Esophagus muscularis mucosa (tissue), 4 donors: ENCODE data around the gene CDH4. TPM values are rescaled to one million over a fixed set of nuclear protein-coding genes. Genes with fewer than 3 reads are reported as not detected.

Experiments
- DNase-seq: peaks from one replicate; pipeline ENCODE4 v3.0.0-alpha.2; 2017; ENCODE audit errors: extremely low spot score
- H3K27ac ChIP-seq, 4 donors: fragments of 200-600 bp; sonication (generic); replicated peaks in 1 of 4; 1 replicate in 3 of 4; 2 replicates in 1 of 4; pipeline ENCODE4 v1.5.1; 2016 to 2019; ENCODE audit warnings: mild to moderate bottlenecking in 1 of 4
- H3K27me3 ChIP-seq, 4 donors: fragments of 200-600 bp; sonication (generic); one replicate each; pipeline versions ENCODE4 v1.5.1 to v1.6.0; 2016 to 2019
- H3K36me3 ChIP-seq, 4 donors: fragments of 200-600 bp; sonication (generic); one replicate each; pipeline ENCODE4 v1.5.1; 2016 to 2019
- H3K4me1 ChIP-seq, 4 donors: fragments of 200-600 bp; sonication (generic); one replicate each; pipeline ENCODE4 v1.5.1; 2016 to 2019
- H3K4me3 ChIP-seq, 4 donors: fragments of 200-600 bp; sonication (generic); 1 replicate in 2 of 4; 2 replicates in 2 of 4; pipeline ENCODE4 v1.5.1; 2016 to 2019; ENCODE audit warnings: mild to moderate bottlenecking in 4 of 4, moderate library complexity in 1 of 4
- H3K9me3 ChIP-seq, 4 donors: fragments of 200-600 bp; sonication (generic); 1 replicate in 3 of 4; 2 replicates in 1 of 4; pipeline ENCODE4 v1.5.1; 2016 to 2019
- EP300 ChIP-seq: sonication (generic); formaldehyde crosslinking; IDR thresholded peaks from one replicate; pipeline ENCODE4 v1.6.1; 2017; ENCODE audit warnings: antibody characterized with exemption
- POLR2A ChIP-seq: fragments of 450-650 bp; IDR thresholded peaks from one replicate; pipeline ENCODE4 v1.6.1; 2017; ENCODE audit warnings: antibody characterized with exemption, moderate library complexity, mild to moderate bottlenecking, low read depth
- POLR2AphosphoS5 ChIP-seq, 2 donors: sonication (generic); formaldehyde crosslinking; IDR thresholded peaks; one replicate each; pipeline ENCODE4 v1.6.1; 2017; ENCODE audit warnings: antibody characterized with exemption in 2 of 2
- WGBS: methylation state at CpG from one replicate; pipeline ENCODE4 v1.1.5; 2018; 5-methylcytosine and 5-hydroxymethylcytosine counted together
- intact Hi-C: fragments of 100-400 bp; cut with DNase I; formaldehyde crosslinking; loops from one replicate; pipeline ENCODE4 v1.15.1; 2023
- total RNA-seq, 4 donors: library from RNA; depleted of rRNA; stranded (reverse); fragments of >200 nt; gene quantifications; one replicate each; pipeline versions ENCODE4 v1.1.0 to v1.2.1, GENCODE V29; 2016
- TF ChIP-seq, protein P1 (sequence below), 3 experiments: fragments of 200-600 bp in 2 of 3; fragments of 450-650 bp in 1 of 3; sonication (generic) in 2 of 3; IDR thresholded peaks; one replicate each; pipeline ENCODE4 v1.5.1; 2017 to 2019; ENCODE audit warnings: antibody characterized with exemption in 3 of 3, mild to moderate bottlenecking in 2 of 3, moderate library complexity in 1 of 3

The CDH4 gene
- total RNA-seq, 4 donors from 2014 or later, result 0.42 to 1.3 (median 0.48) TPM

- H3K4me1 ChIP-seq, result no peaks in the 10 kb centered on the region
- 95% methylated on average over 1 of the region's 1 CpG for WGBS
- H3K27me3 ChIP-seq, result peaks cover 0 to 41% (median 0%) of the 10 kb centered on the region in 4 donors
- H3K36me3 ChIP-seq, result no peaks in the 10 kb centered on the region
- intact Hi-C loops, result loop anchor here (10.0 kb wide), 1 partner anchor 1675 kb away; no protein-coding TSS in a partner anchor
- peaks cover 0 to 10% (median 3%) of the 10 kb centered on the region in 4 donors for H3K9me3 ChIP-seq
- no peak for DNase-seq
- no peak for TF ChIP-seq POLR2AphosphoS5 (IDR thresholded peaks at IDR 0.05)
- no peak overlapping the region for H3K4me3 ChIP-seq
- H3K27ac ChIP-seq, result no peak overlapping the region
These were observed 638.1 kb downstream of the CDH4 start for GRCh38 chr20:61890210-61890609.

DNA sequence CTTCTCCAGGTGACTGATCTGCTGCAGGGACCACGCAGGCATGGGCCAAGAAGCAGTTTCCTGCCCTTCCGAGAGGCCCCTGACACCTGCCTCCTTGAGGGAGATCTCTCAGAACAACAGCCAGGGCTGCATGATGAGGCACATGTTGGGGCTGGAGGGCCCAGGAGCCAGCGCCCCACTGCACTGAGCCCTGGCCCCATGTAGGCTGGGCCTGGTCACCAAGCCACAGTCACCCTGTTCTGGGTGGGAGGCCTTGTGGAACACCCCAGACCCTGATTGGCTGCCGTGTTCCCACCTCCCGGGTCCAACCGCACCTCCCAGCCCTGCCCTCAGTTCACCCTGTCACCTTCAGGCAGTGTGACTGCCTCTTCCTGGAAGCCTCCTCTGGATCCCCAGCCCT lies 639.4 kb downstream of the CDH4 start:
- Histone ChIP-seq H3K9me3 (peaks cover 0 to 10% (median 3%) of the 10 kb centered on the region in 4 donors), H3K27me3 (peaks cover 0 to 37% (median 0%) of the 10 kb centered on the region in 4 donors), H3K4me1 (peaks cover 0 to 4% (median 0%) of the 10 kb centered on the region in 4 donors), H3K4me3 (no peak overlapping the region), H3K27ac (no peak overlapping the region), H3K36me3 (no peaks in the 10 kb centered on the region)
- DNase-seq, result no peak
- TF ChIP-seq POLR2A (no peak), EP300 (no peak), POLR2AphosphoS5 (IDR thresholded peaks at IDR 0.05) (no peak)
- TF ChIP-seq, protein P1, sequence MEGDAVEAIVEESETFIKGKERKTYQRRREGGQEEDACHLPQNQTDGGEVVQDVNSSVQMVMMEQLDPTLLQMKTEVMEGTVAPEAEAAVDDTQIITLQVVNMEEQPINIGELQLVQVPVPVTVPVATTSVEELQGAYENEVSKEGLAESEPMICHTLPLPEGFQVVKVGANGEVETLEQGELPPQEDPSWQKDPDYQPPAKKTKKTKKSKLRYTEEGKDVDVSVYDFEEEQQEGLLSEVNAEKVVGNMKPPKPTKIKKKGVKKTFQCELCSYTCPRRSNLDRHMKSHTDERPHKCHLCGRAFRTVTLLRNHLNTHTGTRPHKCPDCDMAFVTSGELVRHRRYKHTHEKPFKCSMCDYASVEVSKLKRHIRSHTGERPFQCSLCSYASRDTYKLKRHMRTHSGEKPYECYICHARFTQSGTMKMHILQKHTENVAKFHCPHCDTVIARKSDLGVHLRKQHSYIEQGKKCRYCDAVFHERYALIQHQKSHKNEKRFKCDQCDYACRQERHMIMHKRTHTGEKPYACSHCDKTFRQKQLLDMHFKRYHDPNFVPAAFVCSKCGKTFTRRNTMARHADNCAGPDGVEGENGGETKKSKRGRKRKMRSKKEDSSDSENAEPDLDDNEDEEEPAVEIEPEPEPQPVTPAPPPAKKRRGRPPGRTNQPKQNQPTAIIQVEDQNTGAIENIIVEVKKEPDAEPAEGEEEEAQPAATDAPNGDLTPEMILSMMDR (IDR thresholded peaks at IDR 0.05), result no peak
- intact Hi-C loops, result loop anchor here (10.0 kb wide), 1 partner anchor 1677 kb away; no protein-coding TSS in a partner anchor
- WGBS, result 81% methylated on average over 6 of the region's 6 CpGs

DNA sequence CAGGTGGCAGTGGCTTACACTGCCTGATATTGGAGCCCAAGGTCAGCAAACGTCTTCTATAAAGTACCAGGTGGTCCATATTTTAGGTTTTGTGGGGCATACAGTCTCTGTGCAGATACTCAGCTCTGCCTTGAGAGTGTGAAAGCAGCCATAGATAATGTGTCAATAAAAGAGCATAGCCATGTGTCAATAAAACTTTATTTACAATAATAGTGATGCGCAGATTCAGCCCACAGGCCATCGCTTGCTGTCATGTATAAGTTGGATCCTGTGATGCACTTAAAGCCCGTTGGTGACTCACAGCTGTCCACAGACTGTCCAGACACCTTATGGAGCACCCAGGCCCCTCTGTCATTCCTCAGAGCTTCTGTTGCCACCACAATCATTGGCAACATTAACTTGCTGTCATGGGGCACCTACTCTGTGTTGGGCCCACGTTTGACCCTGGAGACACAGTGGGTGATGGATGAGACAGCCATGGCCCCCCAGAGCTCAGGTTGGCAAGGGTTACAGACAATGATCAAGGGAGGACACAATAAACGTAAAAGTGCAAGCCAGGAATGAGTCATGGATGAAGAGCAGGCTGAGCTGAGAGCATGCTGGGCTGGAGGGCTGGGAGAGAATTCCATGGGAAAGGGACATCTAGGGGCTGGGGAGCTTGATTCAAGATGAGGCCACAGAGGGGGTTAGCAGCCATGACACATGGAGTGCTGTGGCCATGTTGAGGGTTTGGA lies 640.0 kb downstream of the CDH4 start:
- TF ChIP-seq POLR2AphosphoS5 (IDR thresholded peaks at IDR 0.05) (no peak), POLR2A (no peak), EP300 (no peak)
- TF ChIP-seq, protein P1 (IDR thresholded peaks at IDR 0.05), result no peak
- Histone ChIP-seq H3K4me3 (no peak overlapping the region), H3K27me3 (peaks cover 0 to 38% (median 0%) of the 10 kb centered on the region in 4 donors), H3K4me1 (peaks cover 0 to 4% (median 0%) of the 10 kb centered on the region in 4 donors), H3K27ac (no peak overlapping the region), H3K36me3 (no peaks in the 10 kb centered on the region), H3K9me3 (peaks cover 0 to 10% (median 3%) of the 10 kb centered on the region in 4 donors)
- DNase-seq, result no peak
- WGBS, result 70% methylated on average over 6 of the region's 6 CpGs
- intact Hi-C loops, result loop anchor here (10.0 kb wide), 1 partner anchor 1677 kb away; no protein-coding TSS in a partner anchor

DNA sequence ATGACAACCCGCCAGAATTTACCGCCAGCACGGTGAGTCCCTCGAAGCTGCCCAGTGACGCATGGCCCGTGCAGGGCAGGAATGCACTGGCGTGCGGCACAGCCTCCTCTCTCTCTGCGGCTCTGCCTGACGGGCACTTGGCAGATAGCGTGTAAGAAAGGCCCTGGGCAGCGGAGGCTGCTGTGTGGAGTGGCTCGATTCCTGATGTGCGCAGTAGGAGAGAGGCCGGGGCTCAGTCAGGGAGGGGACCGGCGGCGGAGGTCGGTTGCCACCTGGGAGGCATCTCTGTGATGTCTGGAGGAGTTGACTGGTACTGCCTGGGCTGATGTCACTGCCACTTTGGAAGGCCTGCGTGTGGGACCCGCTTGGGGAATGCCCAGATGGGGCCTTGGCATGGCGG lies 643.0 kb downstream of the CDH4 start:
- 89% methylated on average over 21 of the region's 22 CpGs for WGBS
- H3K4me1 ChIP-seq, result peaks cover 0 to 4% (median 0%) of the 10 kb centered on the region in 4 donors

GRCh38 chr20:61895686-61896057 lies 643.6 kb downstream of the CDH4 start:
- intact Hi-C loops, result loop anchor here (10.0 kb wide), 1 partner anchor 1681 kb away; no protein-coding TSS in a partner anchor
- DNase-seq, result no peak
- Histone ChIP-seq H3K27me3 (peaks cover 0 to 50% (median 0%) of the 10 kb centered on the region in 4 donors), H3K4me3 (no peak overlapping the region), H3K27ac (no peak overlapping the region), H3K4me1 (peaks cover 0 to 4% (median 0%) of the 10 kb centered on the region in 4 donors), H3K9me3 (peaks cover 0 to 10% (median 3%) of the 10 kb centered on the region in 4 donors), H3K36me3 (no peaks in the 10 kb centered on the region)
- 91% methylated on average over 6 of the region's 13 CpGs for WGBS
- TF ChIP-seq EP300 (no peak), POLR2AphosphoS5 (IDR thresholded peaks at IDR 0.05) (no peak), POLR2A (no peak)
- TF ChIP-seq, protein P1 (IDR thresholded peaks at IDR 0.05), result no peak

More for the DNA sequence above, 643.0 kb downstream of the CDH4 start:
- H3K27ac ChIP-seq, result no peak overlapping the region
- DNase-seq, result no peak
- intact Hi-C loops, result loop anchor here (10.0 kb wide), 1 partner anchor 1680 kb away; no protein-coding TSS in a partner anchor
- H3K27me3 ChIP-seq, result peaks cover 0 to 50% (median 0%) of the 10 kb centered on the region in 4 donors
- TF ChIP-seq EP300 (no peak), POLR2A (no peak), POLR2AphosphoS5 (IDR thresholded peaks at IDR 0.05) (no peak)
- TF ChIP-seq, protein P1 (IDR thresholded peaks at IDR 0.05), result no peak
- no peaks in the 10 kb centered on the region for H3K36me3 ChIP-seq
- H3K9me3 ChIP-seq, result peaks cover 0 to 10% (median 3%) of the 10 kb centered on the region in 4 donors
- no peak overlapping the region for H3K4me3 ChIP-seq
